CD4-positive, alpha-beta memory T cell (primary cell): ENCODE results near the gene RAMP1. TPM values are rescaled to one million over a fixed set of nuclear protein-coding genes. Genes with fewer than 3 reads are reported as not detected.

ENCODE experiments used
- CTCF ChIA-PET: fragments of 350-600 bp; sonication (Branson Sonifier 250); formaldehyde crosslinking; loops from one replicate; lab custom pipeline; 2021; ENCODE audit warnings: inconsistent platforms; ENCODE audit not compliant: partially characterized antibody; lab: Charles Lee
- POLR2A ChIA-PET: fragments of 350-600 bp; sonication (Branson Sonifier 250); formaldehyde crosslinking; loops from one replicate; lab custom pipeline; 2021; ENCODE audit not compliant: partially characterized antibody; lab: Charles Lee
- DNase-seq, 5 donors: peaks; one replicate each; pipeline versions ENCODE4 v3.0.0 to v3.0.0-alpha.2; 2020 to 2022; ENCODE audit warnings: mixed read lengths in 1 of 5
- H3K27ac ChIP-seq: one replicate; pipeline ENCODE4 v1.7.0; 2013; ENCODE audit warnings: low read depth, low read length
- H3K27me3 ChIP-seq: 2 replicates; pipeline ENCODE4 v1.7.0; 2013; ENCODE audit warnings: mild to moderate bottlenecking, low read length, moderate library complexity; ENCODE audit not compliant: insufficient read depth
- H3K36me3 ChIP-seq: 2 replicates; pipeline ENCODE4 v1.7.0; 2013; ENCODE audit warnings: mild to moderate bottlenecking, low read length, moderate library complexity; ENCODE audit not compliant: insufficient read depth
- H3K4me1 ChIP-seq: 2 replicates; pipeline ENCODE4 v1.7.0; 2013; ENCODE audit warnings: mild to moderate bottlenecking, low read length, moderate library complexity; ENCODE audit not compliant: insufficient read depth
- H3K4me3 ChIP-seq, 2 donors: one replicate each; pipeline ENCODE4 v1.7.0; 2013; ENCODE audit warnings: low read length in 2 of 2, mild to moderate bottlenecking in 1 of 2
- H3K9me3 ChIP-seq, 2 donors: one replicate each; pipeline ENCODE4 v1.7.0; 2013; ENCODE audit warnings: low read length in 2 of 2, control low read depth in 1 of 2; ENCODE audit not compliant: control insufficient read depth in 1 of 2
- H3K27ac Mint-ChIP-seq, 7 donors: one replicate each; pipeline ENCODE4 v1.8.0; 2020 to 2021; ENCODE audit warnings: mixed read lengths in 7 of 7, mild to moderate bottlenecking in 6 of 7, inconsistent platforms in 3 of 7, moderate library complexity in 3 of 7
- H3K27me3 Mint-ChIP-seq, 2 donors: one replicate each; pipeline ENCODE4 v1.8.0; 2020 to 2021; ENCODE audit warnings: mixed read lengths in 2 of 2
- H3K36me3 Mint-ChIP-seq, 2 donors: one replicate each; pipeline ENCODE4 v1.8.0; 2020 to 2021; ENCODE audit warnings: mixed read lengths in 2 of 2, inconsistent platforms in 1 of 2, mild to moderate bottlenecking in 1 of 2
- H3K4me1 Mint-ChIP-seq, 4 donors: one replicate each; pipeline ENCODE4 v1.8.0; 2020 to 2021; ENCODE audit warnings: mixed read lengths in 4 of 4, mild to moderate bottlenecking in 1 of 4
- H3K4me3 Mint-ChIP-seq, 8 donors: one replicate each; pipeline ENCODE4 v1.8.0; 2020 to 2021; ENCODE audit warnings: mixed read lengths in 8 of 8, mild to moderate bottlenecking in 7 of 8, moderate library complexity in 6 of 8, inconsistent platforms in 3 of 8
- H3K9me3 Mint-ChIP-seq, 8 donors: one replicate each; pipeline ENCODE4 v1.8.0; 2020 to 2021; ENCODE audit warnings: mixed read lengths in 8 of 8, mild to moderate bottlenecking in 5 of 8, inconsistent platforms in 3 of 8, moderate library complexity in 1 of 8
- intact Hi-C: fragments of 100-400 bp; cut with micrococcal nuclease; formaldehyde crosslinking; loops from one replicate; pipeline ENCODE4 v1.15.1; 2023
- polyA plus RNA-seq, 2 donors: library from polyadenylated mRNA; unstranded; fragments of 300-500 nt; fragmentation: Illumina TruSeq; gene quantifications; one replicate each; pipeline ENCODE4 v1.2.3, GENCODE V29; 2021
- total RNA-seq, 2 experiments: library from RNA; stranded (reverse); gene quantifications; one replicate each; pipeline ENCODE4 v1.2.3, GENCODE V29; 2021

The RAMP1 gene
- total and polyA plus RNA-seq, 4 experiments from 2014 or later: 1.3 to 10.8 TPM; not detected in 2

GRCh38 chr2:237882510-237883481, 23.4 kb downstream of the RAMP1 start:
- Mint-ChIP-seq H3K4me3 (no peak overlapping the region), H3K4me1 (peaks cover 0 to 3% (median 0%) of the 10 kb centered on the region in 4 donors), H3K27ac (no peak overlapping the region), H3K27me3 (no peaks in the 10 kb centered on the region), H3K9me3 (no peaks in the 10 kb centered on the region), H3K36me3 (no peaks in the 10 kb centered on the region)
- no peaks in the 10 kb centered on the region for H3K9me3 ChIP-seq
- H3K36me3 ChIP-seq: no peaks in the 10 kb centered on the region
- POLR2A ChIA-PET: interaction anchor here (0.6 kb wide), 1 partner anchor 11 kb away, joined by 3 read pairs; no protein-coding TSS in a partner anchor
- CTCF ChIA-PET: no interaction called here
- no peaks in the 10 kb centered on the region for H3K4me1 ChIP-seq
- no peaks in the 10 kb centered on the region for H3K27me3 ChIP-seq
- no peak overlapping the region for H3K4me3 ChIP-seq
- H3K27ac ChIP-seq: no peak overlapping the region
- intact Hi-C loops: no loop called here
- DNase-seq: no peak

DNA sequence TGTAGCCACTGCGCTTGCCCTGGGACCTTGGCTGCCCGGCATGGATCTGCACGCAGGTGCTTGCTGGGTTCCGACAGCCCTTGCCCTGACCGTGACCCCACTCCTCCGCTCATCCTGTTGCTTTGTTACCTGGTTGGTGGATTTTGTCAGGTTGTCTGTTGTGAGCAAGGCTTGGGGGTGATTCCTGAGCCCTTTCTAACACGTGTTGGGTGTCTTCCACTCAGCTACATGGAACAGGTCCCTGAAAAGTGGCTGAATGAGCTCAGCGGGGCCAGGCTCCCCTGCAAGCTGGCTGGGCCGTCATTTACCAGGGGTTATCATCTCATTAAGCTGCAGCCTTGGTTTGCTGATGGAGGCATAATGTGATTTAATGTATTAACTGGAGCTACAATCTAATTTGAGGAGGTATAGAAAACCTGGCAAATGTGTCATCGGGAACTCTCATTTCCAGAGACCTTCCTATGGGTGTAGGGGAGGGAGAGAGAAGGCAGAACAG, 24.6 kb downstream of the RAMP1 start:
- Histone ChIP-seq H3K27me3 (no peaks in the 10 kb centered on the region), H3K27ac (no peak overlapping the region), H3K4me1 (no peaks in the 10 kb centered on the region), H3K36me3 (no peaks in the 10 kb centered on the region), H3K4me3 (no peak overlapping the region), H3K9me3 (no peaks in the 10 kb centered on the region)
- DNase-seq: no peak
- Mint-ChIP-seq H3K4me3 (no peak overlapping the region), H3K9me3 (no peaks in the 10 kb centered on the region), H3K4me1 (peaks cover 0 to 3% (median 0%) of the 10 kb centered on the region in 4 donors), H3K27ac (no peak overlapping the region), H3K27me3 (no peaks in the 10 kb centered on the region), H3K36me3 (no peaks in the 10 kb centered on the region)
- ChIA-PET CTCF (no interaction called here), POLR2A (no interaction called here)
- intact Hi-C loops: no loop called here

GRCh38 chr2:237884681-237885080, 25.3 kb downstream of the RAMP1 start:
- intact Hi-C loops: no loop called here
- Mint-ChIP-seq H3K9me3 (no peaks in the 10 kb centered on the region), H3K4me1 (peaks cover 0 to 3% (median 0%) of the 10 kb centered on the region in 4 donors), H3K27ac (no peak overlapping the region), H3K36me3 (no peaks in the 10 kb centered on the region), H3K27me3 (no peaks in the 10 kb centered on the region), H3K4me3 (no peak overlapping the region)
- CTCF ChIA-PET: no interaction called here
- POLR2A ChIA-PET: no interaction called here
- H3K4me3 ChIP-seq: no peak overlapping the region
- H3K27ac ChIP-seq: no peak overlapping the region
- no peaks in the 10 kb centered on the region for H3K27me3 ChIP-seq
- no peaks in the 10 kb centered on the region for H3K9me3 ChIP-seq
- no peaks in the 10 kb centered on the region for H3K36me3 ChIP-seq
- H3K4me1 ChIP-seq: no peaks in the 10 kb centered on the region
- DNase-seq: no peak

DNA sequence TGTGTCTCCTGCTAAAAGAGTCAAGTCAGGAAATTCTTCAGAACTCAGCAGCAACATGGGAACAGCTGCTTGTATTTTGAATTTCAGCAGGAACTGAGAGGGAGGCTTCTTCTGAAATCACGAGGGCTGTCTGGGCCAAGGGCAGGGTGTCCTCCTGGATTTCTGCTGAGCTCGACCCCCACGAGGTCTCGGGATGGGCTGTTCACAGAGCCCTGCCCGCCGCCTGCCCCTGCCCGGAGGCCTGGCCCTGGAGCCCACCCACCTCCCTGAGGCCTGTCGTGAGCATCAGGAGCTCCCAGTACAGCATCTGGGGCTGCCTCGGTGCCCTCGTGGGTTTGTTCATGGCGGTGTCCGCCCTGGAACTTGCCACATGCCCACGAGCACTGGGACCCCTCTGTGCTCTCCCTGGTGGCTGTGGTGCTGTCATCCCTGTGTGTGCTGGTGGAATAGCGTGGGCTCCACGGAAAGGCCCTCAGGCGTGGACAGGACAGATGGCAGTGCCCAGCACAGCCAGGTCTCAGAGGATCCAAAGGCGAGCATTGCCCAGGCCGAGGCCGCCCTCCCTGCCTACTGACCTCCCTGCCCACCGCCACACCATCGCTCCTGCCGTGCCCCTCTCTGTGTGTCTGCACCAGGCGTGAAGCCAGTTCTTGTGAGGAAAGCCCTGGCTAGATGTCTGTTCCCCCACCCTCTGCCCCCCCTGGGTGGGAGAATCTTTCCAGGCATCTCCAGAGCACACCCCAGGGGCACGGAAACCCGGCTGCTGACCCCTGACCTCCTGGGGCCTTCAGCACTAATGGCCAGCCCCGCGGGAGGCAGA, 25.9 kb downstream of the RAMP1 start:
- no peaks in the 10 kb centered on the region for H3K9me3 ChIP-seq
- Mint-ChIP-seq H3K27me3 (no peaks in the 10 kb centered on the region), H3K9me3 (no peaks in the 10 kb centered on the region), H3K36me3 (no peaks in the 10 kb centered on the region), H3K27ac (no peak overlapping the region), H3K4me1 (peaks cover 0 to 3% (median 0%) of the 10 kb centered on the region in 4 donors), H3K4me3 (no peak overlapping the region)
- intact Hi-C loops: no loop called here
- no peak overlapping the region for H3K4me3 ChIP-seq
- no peak for DNase-seq
- ChIA-PET POLR2A (no interaction called here), CTCF (no interaction called here)
- no peaks in the 10 kb centered on the region for H3K36me3 ChIP-seq
- H3K27ac ChIP-seq: no peak overlapping the region
- H3K4me1 ChIP-seq: no peaks in the 10 kb centered on the region
- H3K27me3 ChIP-seq: no peaks in the 10 kb centered on the region

- Mint-ChIP-seq H3K27ac (no peak overlapping the region), H3K36me3 (no peaks in the 10 kb centered on the region), H3K4me1 (peaks cover 0 to 9% (median 1%) of the 10 kb centered on the region in 4 donors), H3K4me3 (no peak overlapping the region), H3K27me3 (no peaks in the 10 kb centered on the region), H3K9me3 (no peaks in the 10 kb centered on the region)
- Histone ChIP-seq H3K4me1 (no peaks in the 10 kb centered on the region), H3K27ac (no peak overlapping the region), H3K9me3 (no peaks in the 10 kb centered on the region), H3K4me3 (no peak overlapping the region), H3K36me3 (no peaks in the 10 kb centered on the region), H3K27me3 (no peaks in the 10 kb centered on the region)
- no peak for DNase-seq
- intact Hi-C loops: no loop called here
- CTCF ChIA-PET: no interaction called here
- POLR2A ChIA-PET: no interaction called here
These were observed 26.7 kb downstream of the RAMP1 start for GRCh38 chr2:237885931-237886684.

GRCh38 chr2:237886685-237887481, 27.5 kb downstream of the RAMP1 start:
- Histone ChIP-seq H3K27ac (no peak overlapping the region), H3K27me3 (no peaks in the 10 kb centered on the region), H3K4me3 (no peak overlapping the region), H3K4me1 (no peaks in the 10 kb centered on the region), H3K36me3 (no peaks in the 10 kb centered on the region), H3K9me3 (no peaks in the 10 kb centered on the region)
- Mint-ChIP-seq H3K27ac (no peak overlapping the region), H3K9me3 (no peaks in the 10 kb centered on the region), H3K4me1 (peaks cover 0 to 6% (median 2%) of the 10 kb centered on the region in 4 donors), H3K27me3 (no peaks in the 10 kb centered on the region), H3K4me3 (no peak overlapping the region), H3K36me3 (no peaks in the 10 kb centered on the region)
- ChIA-PET CTCF (no interaction called here), POLR2A (no interaction called here)
- intact Hi-C loops: no loop called here
- no peak for DNase-seq
